C4-2B (cell line): Measurements from ENCODE around the gene TNNC1.

Source experiments
- CTCF ChIP-seq: fragments of 450-650 bp; conservative IDR thresholded peaks from 2 replicates; pipeline ENCODE4 v1.5.1; 2017; ENCODE audit warnings: mild to moderate bottlenecking
- ZFX ChIP-seq: fragments of 450-650 bp; IDR thresholded peaks from 2 replicates; pipeline ENCODE4 v1.6.1; 2017

- TF ChIP-seq CTCF (no peak), ZFX (no peak)
These were observed 17.1 kb upstream of the TNNC1 start for GRCh38 chr3:52470920-52471319.
